ENCODE results near the gene CDR2.

Gene CDR2

DNA sequence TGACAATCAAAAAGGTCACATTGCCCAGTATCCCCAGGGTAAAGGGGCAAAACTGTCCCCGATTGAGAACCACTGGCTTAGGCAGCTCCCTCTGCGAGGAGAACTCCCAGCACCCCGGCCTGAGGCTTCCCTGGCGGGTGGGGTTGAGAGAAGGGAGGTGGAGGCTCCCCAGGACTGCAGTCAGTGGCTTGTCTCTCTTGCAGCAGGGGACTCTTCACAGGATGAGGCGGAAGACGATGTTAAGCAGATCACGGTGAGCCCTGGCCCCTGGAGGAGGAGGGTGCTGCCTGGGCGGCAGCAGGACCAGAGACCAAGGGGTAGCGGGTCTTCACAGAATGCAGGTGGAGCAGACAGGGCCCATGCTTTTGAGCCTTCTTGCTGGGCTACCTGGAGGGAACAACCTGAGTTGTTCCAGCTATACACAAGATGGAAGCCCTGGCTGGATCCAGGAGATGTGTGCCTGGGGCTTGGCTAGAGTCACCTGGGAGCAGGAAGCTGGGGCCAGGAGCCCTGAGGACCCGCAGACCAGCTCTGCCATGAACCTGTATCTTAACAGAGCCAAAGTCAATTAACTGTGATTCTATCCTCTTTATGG, 60.4 kb downstream of the CDR2 start:
- H3K4me1 ChIP-seq (ENCODE audit: control insufficient read depth, low read length): no peaks in the 10 kb centered on the region
- H3K4me3 ChIP-seq (ENCODE audit: low read length): no peak overlapping the region
- no peaks in the 10 kb centered on the region for H3K27me3 ChIP-seq (ENCODE audit: control insufficient read depth, low read length)
- H3K9me2 ChIP-seq (replicated peaks; ENCODE audit: control insufficient read depth, low read length): no peaks in the 10 kb centered on the region
- H3K79me2 ChIP-seq (ENCODE audit: control insufficient read depth, low read length): no peaks in the 10 kb centered on the region
- H3K27ac ChIP-seq (ENCODE audit: low read depth, low read length): no peak overlapping the region
- TF ChIP-seq EZH2phosphoT487 (IDR thresholded peaks at IDR 0.05; ENCODE audit: borderline replicate concordance, low read length): no peak
- TF ChIP-seq, protein P1, sequence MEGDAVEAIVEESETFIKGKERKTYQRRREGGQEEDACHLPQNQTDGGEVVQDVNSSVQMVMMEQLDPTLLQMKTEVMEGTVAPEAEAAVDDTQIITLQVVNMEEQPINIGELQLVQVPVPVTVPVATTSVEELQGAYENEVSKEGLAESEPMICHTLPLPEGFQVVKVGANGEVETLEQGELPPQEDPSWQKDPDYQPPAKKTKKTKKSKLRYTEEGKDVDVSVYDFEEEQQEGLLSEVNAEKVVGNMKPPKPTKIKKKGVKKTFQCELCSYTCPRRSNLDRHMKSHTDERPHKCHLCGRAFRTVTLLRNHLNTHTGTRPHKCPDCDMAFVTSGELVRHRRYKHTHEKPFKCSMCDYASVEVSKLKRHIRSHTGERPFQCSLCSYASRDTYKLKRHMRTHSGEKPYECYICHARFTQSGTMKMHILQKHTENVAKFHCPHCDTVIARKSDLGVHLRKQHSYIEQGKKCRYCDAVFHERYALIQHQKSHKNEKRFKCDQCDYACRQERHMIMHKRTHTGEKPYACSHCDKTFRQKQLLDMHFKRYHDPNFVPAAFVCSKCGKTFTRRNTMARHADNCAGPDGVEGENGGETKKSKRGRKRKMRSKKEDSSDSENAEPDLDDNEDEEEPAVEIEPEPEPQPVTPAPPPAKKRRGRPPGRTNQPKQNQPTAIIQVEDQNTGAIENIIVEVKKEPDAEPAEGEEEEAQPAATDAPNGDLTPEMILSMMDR (IDR thresholded peaks at IDR 0.05; ENCODE audit: low read depth, low read length, poor library complexity, severe bottlenecking): no peak
- no peaks in the 10 kb centered on the region for H4K20me1 ChIP-seq (ENCODE audit: control insufficient read depth, insufficient read depth, low read depth, low read length)
- H3K4me2 ChIP-seq (ENCODE audit: low read length): no peak overlapping the region
- no peaks in the 10 kb centered on the region for H3K9me3 ChIP-seq (ENCODE audit: control insufficient read depth, insufficient read depth, low read length)
- peaks cover 78% of the 10 kb centered on the region for H3K36me3 ChIP-seq (ENCODE audit: control insufficient read depth, low read length)
- H3F3A ChIP-seq (ENCODE audit: control insufficient read depth, insufficient read depth): peaks cover 4% of the 10 kb centered on the region; the same call in 1 of the 2 replicates

DNA sequence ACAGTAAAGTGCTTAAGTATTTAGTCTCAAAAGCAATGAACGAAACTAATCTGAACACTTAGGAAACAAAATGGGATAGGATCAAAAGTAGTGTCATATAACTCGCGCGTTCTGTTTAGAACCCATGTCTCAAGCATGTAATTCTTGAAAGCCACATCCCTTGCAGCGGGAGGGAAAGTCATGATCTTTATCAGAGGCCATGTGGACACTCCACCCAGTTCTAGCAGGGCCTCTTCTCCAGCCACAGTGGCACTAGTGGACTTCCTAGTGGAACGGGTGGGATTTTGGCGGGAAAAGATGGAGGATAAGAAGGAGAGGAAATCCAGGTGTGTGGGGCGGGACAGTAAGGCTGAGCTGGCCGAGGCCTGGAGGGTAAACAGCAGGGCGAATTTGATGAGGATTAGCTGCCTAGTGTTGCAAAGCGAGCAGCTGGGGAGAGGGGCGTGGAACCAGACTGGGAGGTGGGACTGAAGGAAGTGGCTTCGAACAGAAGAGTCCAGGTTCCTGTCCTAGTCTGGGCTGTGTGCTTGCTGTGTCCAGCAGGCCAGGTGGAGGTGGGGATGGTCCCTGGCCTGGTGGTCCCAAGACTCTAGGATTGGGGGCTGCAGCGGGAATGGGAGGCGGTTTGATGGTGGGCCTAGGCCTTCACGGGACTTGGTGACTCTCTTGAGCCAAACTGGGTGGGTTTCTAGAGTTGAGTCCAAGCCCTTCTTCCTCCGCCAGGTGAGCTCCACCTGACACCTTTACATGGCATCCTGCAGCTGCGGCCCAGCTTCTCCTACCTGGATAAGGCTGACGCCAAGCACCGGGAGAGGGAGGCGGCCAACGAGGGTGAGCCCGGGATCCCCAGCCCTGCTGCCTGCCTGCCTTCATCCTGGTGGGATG, 61.3 kb downstream of the CDR2 start:
- no peaks in the 10 kb centered on the region for H3K9me3 ChIP-seq (ENCODE audit: control insufficient read depth, insufficient read depth, low read length)
- H3K9me2 ChIP-seq (replicated peaks; ENCODE audit: control insufficient read depth, low read length): no peaks in the 10 kb centered on the region
- H3K4me1 ChIP-seq (ENCODE audit: control insufficient read depth, low read length): no peaks in the 10 kb centered on the region
- no peaks in the 10 kb centered on the region for H3K27me3 ChIP-seq (ENCODE audit: control insufficient read depth, low read length)
- H3F3A ChIP-seq (ENCODE audit: control insufficient read depth, insufficient read depth): no peaks in the 10 kb centered on the region
- peaks cover 79% of the 10 kb centered on the region for H3K36me3 ChIP-seq (ENCODE audit: control insufficient read depth, low read length)
- H3K79me2 ChIP-seq (ENCODE audit: control insufficient read depth, low read length): peaks cover 3% of the 10 kb centered on the region; the same call in 1 of the 2 replicates
- H3K27ac ChIP-seq (ENCODE audit: low read depth, low read length): no peak overlapping the region
- no peak overlapping the region for H3K4me2 ChIP-seq (ENCODE audit: low read length)
- H3K4me3 ChIP-seq (ENCODE audit: low read length): no peak overlapping the region
- TF ChIP-seq, protein P1 (IDR thresholded peaks at IDR 0.05; ENCODE audit: low read depth, low read length, poor library complexity, severe bottlenecking): no peak
- TF ChIP-seq EZH2phosphoT487 (IDR thresholded peaks at IDR 0.05; ENCODE audit: borderline replicate concordance, low read length): no peak
- no peaks in the 10 kb centered on the region for H4K20me1 ChIP-seq (ENCODE audit: control insufficient read depth, insufficient read depth, low read depth, low read length)

DNA sequence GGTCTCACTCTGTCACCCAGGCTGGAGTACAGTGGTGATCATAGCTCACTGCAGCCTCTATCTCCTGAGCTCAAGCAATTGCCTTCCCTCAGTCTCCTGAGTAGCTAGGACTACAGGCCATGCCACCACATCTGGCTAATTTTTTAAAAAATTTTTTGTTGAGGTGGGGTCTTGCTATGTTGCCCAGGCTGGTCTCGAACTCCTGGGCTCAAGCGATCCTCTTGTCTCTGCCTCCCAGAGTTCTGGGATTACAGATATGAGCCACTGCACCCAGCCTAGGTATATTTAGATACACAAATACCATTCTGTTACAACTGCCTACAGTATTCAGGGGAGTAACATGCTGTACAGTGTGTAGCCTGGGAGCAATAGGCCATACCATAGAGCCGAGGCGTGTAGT, 62.9 kb downstream of the CDR2 start:
- Histone ChIP-seq H3F3A (ENCODE audit: control insufficient read depth, insufficient read depth) (no peaks in the 10 kb centered on the region), H3K79me2 (ENCODE audit: control insufficient read depth, low read length) (peaks cover 16% of the 10 kb centered on the region), H3K4me1 (ENCODE audit: control insufficient read depth, low read length) (no peaks in the 10 kb centered on the region), H3K4me3 (ENCODE audit: low read length) (no peak overlapping the region), H3K9me2 (replicated peaks; ENCODE audit: control insufficient read depth, low read length) (no peaks in the 10 kb centered on the region), H3K27me3 (ENCODE audit: control insufficient read depth, low read length) (no peaks in the 10 kb centered on the region), H3K27ac (ENCODE audit: low read depth, low read length) (no peak overlapping the region), H3K36me3 (ENCODE audit: control insufficient read depth, low read length) (peaks cover 81% of the 10 kb centered on the region), H3K9me3 (ENCODE audit: control insufficient read depth, insufficient read depth, low read length) (no peaks in the 10 kb centered on the region), H4K20me1 (ENCODE audit: control insufficient read depth, insufficient read depth, low read depth, low read length) (no peaks in the 10 kb centered on the region; the same call in 1 of the 2 replicates), H3K4me2 (ENCODE audit: low read length) (no peak overlapping the region)
- TF ChIP-seq EZH2phosphoT487 (IDR thresholded peaks at IDR 0.05; ENCODE audit: borderline replicate concordance, low read length): no peak
- TF ChIP-seq, protein P1 (IDR thresholded peaks at IDR 0.05; ENCODE audit: low read depth, low read length, poor library complexity, severe bottlenecking): no peak
